NAMALWA (cell line): ENCODE data around the gene A2M.

ENCODE experiments used
- DNase-seq: peaks from one replicate; pipeline ENCODE4 v3.0.0-alpha.2; 2015; ENCODE audit warnings: low spot score

The A2M gene

GRCh38 chr12:9039397-9039977, 76.2 kb downstream of the A2M start:
- peak; percentile 82 for DNase-seq

GRCh38 chr12:9037431-9037830, 78.3 kb downstream of the A2M start:
- DNase-seq = no peak

- no peak for DNase-seq
Measured at GRCh38 chr12:9036227-9036626, 79.5 kb downstream of the A2M start.

- no peak for DNase-seq
Measured at GRCh38 chr12:9034095-9034494, 81.6 kb downstream of the A2M start.

- no peak for DNase-seq
Measured at GRCh38 chr12:9033265-9033887, 82.3 kb downstream of the A2M start.

GRCh38 chr12:9032202-9032964, 83.3 kb downstream of the A2M start:
- no peak for DNase-seq

- no peak for DNase-seq
Measured at GRCh38 chr12:9030776-9031175, 84.9 kb downstream of the A2M start.

- DNase-seq = no peak
Measured at GRCh38 chr12:9027161-9028059, 88.3 kb downstream of the A2M start.

- no peak for DNase-seq
Measured at GRCh38 chr12:9024512-9024911, 91.2 kb downstream of the A2M start.

GRCh38 chr12:9022592-9022991, 93.1 kb downstream of the A2M start:
- DNase-seq = no peak
